Measurements from ENCODE around the gene NFXL1.

The NFXL1 gene

DNA sequence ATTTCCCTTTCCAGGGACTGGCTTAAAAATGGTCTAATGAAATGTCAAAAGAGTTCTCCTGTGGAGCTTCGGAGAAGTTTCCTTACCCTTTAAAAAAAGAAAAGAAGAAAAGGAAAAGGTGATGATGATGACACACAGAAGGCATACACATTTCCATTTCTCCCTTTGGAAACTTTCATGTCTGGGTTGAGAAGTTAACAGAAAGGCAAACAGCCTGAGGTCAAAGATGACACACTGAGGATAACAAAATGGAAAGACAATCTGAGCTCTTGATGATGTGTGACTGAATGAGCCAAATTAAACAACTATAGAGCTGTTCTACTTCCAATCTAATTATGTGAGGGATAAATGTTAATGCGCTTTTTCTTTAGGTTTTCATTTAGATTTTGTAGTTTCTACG, 32.2 kb downstream of the NFXL1 start:
- no peak for DNase-seq

DNA sequence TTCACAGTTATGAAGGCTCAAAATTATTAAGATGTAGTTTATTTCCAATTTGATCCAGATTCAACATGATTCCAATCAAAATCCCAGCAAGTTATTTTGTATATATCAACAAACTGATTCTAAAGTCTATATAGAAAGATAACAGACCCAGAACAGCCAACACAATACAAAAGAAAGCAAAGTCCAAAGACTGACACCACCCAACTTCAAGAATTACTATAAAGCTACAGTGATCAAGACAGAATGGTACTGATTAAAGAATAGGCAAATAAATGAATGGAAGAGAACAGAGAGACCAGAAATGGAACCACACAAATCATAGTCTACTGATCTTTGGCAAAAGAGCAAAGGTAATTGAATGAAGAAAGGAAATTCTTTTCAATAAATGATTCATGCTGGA, 34.9 kb downstream of the NFXL1 start:
- DNase-seq: no peak

DNA sequence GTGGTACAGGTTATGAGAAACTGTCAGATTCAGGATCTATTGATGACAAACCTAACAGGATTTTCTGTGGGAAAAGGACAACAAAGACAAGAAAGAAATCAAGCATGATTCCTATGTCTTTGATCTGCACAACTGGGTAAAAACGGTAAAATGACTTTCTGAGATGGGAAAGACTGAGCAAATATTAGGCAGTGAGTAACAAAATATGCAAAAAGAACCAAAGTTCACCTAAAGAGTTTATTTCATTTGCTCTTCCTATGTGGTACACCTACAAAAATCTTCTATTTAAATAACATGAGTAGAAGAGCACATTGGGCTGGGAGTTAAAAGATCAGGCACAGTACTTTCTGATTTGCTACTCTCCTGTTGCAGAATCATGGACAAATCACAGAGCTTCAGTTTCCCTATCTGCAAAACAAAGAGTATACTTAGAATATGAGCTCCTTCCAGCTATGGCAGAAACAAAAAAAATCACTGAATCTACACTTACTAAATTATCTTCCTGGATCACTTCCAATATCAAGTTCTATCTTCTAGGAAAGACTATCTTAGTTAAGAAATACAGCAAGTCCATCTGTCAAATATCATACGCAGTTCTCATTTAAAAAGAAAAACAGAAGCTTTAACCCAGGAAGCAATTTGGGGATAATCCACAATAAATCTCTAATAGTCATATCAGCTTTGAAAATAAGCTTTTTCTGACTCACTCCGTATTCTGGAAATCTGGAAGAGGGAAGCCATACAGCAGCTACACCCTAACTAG, 37.4 kb downstream of the NFXL1 start:
- DNase-seq: no peak

- no peak for DNase-seq
These were observed 38.1 kb downstream of the NFXL1 start for GRCh38 chr4:47876310-47876709.

DNA sequence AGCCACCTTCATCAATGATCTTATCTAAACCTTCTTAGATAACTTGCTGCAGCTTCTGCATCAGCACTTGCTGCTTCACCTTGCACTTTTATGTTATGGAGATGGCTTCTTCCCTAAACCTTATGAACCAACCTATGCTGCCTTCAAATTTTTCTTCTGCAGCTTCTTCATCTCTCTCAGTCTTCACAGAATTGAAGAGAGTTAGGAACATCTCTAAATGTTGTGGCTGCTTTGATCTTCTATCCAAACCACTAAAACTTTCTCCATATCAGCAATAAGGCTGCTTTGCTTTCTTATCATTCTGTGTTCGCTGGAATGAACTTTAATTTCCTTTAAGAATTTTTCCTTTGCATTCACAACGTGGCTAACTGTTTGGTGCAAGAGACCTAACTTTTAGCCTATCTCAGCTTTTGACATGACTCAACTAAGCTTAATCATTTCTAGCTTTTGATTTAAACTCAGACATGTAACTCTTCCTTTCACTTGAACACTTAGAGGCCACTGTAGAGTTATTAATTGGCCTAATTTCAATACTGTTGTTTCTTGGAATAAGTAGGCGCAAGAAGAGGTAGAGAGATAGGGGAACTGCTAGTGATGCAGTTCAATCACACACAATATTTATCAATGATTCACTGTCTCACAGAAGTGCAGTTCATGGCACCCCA, 40.4 kb downstream of the NFXL1 start:
- no peak for DNase-seq

GRCh38 chr4:47863486-47863885, 50.9 kb downstream of the NFXL1 start:
- DNase-seq: no peak

GRCh38 chr4:47862297-47862696, 52.1 kb downstream of the NFXL1 start:
- no peak for DNase-seq

DNA sequence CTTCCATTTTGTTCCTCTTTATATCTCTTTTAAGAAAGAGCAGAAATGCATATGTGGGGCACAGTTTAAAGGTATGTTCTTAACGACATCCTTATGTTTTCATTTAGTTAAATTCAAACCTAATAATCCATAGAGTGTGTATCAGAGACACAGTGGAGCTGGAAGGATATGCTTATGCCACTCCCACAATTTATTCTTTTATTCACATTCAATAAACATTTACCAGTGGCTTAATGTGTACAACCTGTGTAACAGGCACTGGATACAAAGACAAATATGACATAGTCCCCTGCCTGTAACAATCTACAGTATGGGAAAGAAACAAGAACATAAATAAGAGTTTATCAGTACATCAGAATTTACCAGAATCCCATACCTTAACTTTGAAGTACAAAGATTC, 54.1 kb downstream of the NFXL1 start:
- DNase-seq: no peak

GRCh38 chr4:47858006-47858405, 56.4 kb downstream of the NFXL1 start:
- no peak for DNase-seq

- DNase-seq: no peak
These were observed 57.7 kb downstream of the NFXL1 start for GRCh38 chr4:47856713-47857112.

DNA sequence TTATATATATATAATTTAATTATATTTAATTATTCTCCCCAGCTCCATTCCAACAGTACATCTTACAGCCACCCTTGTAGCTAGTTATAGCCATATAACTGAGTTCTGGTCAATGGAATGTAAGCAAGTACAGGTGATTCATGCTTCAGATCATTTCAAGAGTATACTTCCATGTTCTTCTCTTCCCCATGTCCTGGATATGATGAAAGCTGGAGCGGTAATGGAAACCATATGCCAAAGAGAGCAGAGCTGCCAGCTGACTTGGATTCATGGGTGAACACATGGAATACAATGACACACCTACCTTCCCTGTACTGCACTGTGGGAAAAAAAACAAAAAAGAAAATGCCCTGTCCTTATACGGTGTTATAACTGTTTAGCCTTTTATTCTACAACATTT, 59.0 kb downstream of the NFXL1 start:
- DNase-seq: no peak

DNA sequence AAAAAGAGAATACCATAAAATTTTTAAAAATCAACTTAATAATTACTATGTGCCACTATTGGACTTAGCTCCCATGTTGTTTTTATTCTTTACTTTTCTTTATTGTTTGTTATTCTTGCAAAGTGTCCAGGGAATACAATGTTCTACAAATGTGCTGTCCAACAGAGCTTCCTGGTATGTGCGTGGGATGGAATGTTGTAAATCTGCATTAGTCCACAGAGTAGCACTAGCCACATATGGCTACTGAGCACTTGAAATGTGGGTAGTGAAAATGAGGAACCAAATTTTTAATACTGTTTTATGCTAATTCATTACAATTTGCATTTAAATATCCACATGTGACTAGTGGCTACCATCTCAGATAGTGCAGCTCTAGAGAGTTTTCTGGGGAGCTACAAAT, 62.2 kb downstream of the NFXL1 start:
- DNase-seq: no peak

GRCh38 chr4:47849466-47849865, 64.9 kb downstream of the NFXL1 start:
- no peak for DNase-seq

DNA sequence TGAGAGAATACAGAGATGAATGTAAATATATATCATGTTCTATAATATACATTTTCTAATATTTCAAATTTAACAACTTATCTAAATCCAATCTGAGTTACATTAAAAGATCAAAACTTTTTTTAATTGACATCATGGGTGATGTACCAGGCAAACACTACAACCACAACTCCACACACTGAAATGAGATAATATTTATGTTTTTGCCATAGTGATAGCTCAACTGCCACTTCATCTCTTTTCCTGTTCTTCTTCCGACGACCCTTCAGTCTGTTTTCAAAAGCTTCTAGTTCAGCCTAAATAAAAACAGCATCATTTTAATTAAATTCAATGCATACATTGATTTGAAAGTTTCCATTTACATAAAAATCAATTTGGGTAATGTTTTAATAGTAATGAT, 66.3 kb downstream of the NFXL1 start:
- DNase-seq: no peak

DNA sequence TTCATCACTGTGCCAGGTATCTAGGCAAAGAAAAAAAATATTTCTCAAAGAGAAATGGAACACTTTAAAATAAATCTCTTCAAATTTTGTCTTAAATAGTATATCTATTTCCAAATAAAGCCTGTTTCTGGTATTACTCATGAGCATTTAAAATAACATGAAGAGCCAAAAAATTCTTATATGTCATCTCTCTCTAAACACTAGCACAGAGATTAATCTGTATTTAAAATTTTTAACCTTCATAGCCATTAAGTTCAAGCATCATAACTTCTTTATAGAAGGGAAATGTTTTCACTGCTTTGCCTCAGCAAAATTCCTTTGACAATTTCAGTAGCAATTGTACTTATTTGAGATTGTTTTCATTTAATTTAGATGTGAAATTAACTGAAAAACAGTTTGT, 71.4 kb downstream of the NFXL1 start:
- no peak for DNase-seq

DNA sequence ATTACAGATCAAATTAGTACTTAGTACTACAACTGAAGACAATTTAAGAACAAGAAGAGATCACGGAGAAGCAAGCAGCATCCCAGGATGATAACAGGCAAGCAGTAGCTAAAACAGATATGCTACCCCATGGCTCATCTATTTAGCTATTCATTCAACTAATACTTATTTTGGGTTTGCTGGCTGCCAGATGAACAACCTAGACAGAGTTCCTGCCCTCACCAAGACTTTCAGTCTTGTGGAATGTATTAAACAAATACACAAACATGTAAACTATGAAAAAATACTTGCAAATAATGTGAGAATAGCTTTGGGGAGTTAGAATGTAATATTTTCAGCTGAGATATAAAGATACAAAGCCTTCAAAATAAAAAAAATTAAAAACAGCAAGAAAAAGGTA, 74.1 kb downstream of the NFXL1 start:
- no peak for DNase-seq

- no peak for DNase-seq
These were observed 75.1 kb downstream of the NFXL1 start for GRCh38 chr4:47839259-47839658.

GRCh38 chr4:47838445-47838844, 75.9 kb downstream of the NFXL1 start:
- no peak for DNase-seq

- DNase-seq: no peak
These were observed 76.5 kb downstream of the NFXL1 start, which contains the start of gene CORIN for GRCh38 chr4:47837908-47838294. Gene CORIN (minus strand): TSS chr4:47838067. CDS start chr4:47837949, 118 bp downstream.

DNA sequence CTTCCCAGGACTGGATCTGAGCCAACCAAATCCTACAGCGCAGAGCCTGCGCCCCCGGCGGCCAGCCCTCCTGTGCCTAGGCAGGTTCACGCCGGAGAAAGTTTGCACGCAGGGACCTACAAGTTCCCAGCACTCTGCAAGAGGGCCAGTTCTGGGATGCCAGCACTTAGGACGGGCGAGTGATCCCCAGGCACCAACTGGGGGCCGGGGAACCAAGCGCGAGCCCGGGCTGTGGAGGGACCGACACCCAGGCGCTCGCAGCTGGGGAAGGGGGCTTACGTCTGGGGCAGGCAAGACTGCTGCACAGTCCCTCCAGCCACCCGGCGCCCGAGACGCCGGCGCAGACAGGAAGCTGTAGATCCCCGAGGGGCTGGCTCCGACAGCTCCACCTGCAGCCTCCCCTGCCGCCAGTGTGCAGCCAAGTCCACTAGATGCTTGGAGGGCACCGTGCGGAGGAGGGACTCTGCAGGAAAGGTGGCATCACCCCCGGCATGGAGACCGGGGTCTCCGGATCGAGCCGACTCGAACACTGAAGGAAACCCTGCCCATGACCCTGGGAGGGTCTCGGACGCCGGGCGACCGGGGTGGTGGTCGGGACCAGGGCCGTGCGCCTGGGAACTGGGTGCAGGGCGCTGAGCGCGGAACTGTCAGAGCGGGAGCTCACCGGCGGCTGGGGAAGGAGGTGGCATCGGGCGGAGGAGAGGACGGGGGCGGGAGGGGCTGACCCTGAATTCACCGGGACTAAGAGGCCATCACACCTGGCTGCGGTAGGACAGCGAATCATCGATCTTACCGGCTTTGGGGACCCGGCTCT, 77.1 kb downstream of the NFXL1 start:
- peak; percentile 5 for DNase-seq

DNA sequence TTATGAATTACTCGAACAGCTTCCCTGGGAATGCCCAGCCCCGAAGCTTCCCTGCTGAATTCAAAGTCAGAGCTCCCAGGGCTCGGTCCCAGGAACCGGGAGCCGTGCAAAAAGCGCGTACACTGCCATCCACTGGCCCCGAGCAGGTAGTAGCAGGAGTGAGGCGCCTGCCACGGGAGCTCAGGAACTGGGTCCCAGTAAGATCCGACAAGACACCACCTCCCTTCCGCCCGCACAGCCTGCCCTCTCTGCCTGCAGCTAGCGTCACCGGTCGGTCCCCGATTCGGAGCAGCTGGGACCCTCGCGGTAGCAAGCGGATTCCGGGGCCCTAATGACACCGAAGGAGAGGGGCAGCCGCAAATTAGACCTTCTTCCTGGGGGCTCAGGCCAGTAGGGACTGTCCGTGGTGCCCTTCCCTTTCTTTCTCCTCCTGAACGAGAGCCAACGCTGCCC, 77.7 kb downstream of the NFXL1 start:
- DNase-seq: peak; percentile 16

GRCh38 chr4:47835494-47835893, 78.9 kb downstream of the NFXL1 start:
- DNase-seq: no peak

DNA sequence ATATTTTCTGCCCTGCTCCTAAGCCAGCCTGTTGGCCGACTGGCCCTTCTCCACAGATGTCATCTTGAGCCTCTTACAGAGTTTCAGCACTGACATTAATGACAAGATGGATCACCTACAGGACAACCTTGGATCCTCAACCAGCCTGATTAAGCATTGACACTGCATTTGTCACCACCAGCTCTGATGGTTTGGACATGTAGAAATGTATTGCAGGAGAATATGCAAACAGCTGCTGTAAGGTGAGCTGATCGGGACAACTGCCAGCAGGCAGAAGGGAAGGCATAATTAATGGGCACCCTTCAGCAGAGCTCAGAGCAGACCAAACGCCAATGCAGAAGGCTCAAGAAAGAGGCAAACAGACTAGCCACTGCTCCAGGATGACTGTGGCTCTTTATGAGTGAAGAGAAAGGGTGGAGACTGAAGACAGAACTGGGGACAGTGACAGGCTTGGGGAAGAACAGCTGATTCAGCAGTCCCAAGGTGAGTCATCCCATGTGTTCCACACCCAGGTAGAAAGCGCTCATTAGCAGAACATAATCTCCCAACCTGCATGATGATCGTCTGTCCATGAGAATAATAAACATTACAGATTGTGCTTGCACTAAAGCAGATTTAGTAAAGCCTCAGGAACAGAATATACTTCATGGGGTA, 83.2 kb downstream of the NFXL1 start:
- DNase-seq: peak; percentile 4
